HG02642 (cell line): ENCODE results near the gene PPP6R2.
"Not testable (repeated sequence)": the region's sequence is repeated elsewhere in the genome, so short reads cannot be mapped to it uniquely, and the experiment has no call there.

Experiments
- ATAC-seq: cut with Tn5 transposase; IDR thresholded peaks from one replicate; pipeline ENCODE4 v1.9.1; 2021; ENCODE audit warnings: mild to moderate bottlenecking; ENCODE audit not compliant: unreplicated experiment, poor library complexity

The PPP6R2 gene

GRCh38 chr22:50376085-50376651, 33.0 kb downstream of the PPP6R2 start:
- ATAC-seq: no peak

- ATAC-seq: not testable (repeated sequence)
Measured at GRCh38 chr22:50381021-50381555, 38.0 kb downstream of the PPP6R2 start.

- ATAC-seq: no peak
Measured at GRCh38 chr22:50396751-50397370, 53.7 kb downstream of the PPP6R2 start.

GRCh38 chr22:50397371-50398060, 54.4 kb downstream of the PPP6R2 start:
- not testable (repeated sequence) for ATAC-seq

- ATAC-seq: no peak
Measured at GRCh38 chr22:50398831-50399648, 55.9 kb downstream of the PPP6R2 start.

GRCh38 chr22:50399751-50400331, 56.7 kb downstream of the PPP6R2 start:
- ATAC-seq: no peak

GRCh38 chr22:50400406-50400805, 57.3 kb downstream of the PPP6R2 start:
- ATAC-seq: no peak

GRCh38 chr22:50400931-50401330, 57.8 kb downstream of the PPP6R2 start:
- no peak for ATAC-seq

- no peak for ATAC-seq
Measured at GRCh38 chr22:50401907-50402306, 58.8 kb downstream of the PPP6R2 start.

GRCh38 chr22:50403701-50404101, 60.6 kb downstream of the PPP6R2 start:
- no peak for ATAC-seq

- no peak for ATAC-seq
Measured at GRCh38 chr22:50406416-50407170, 63.5 kb downstream of the PPP6R2 start.

GRCh38 chr22:50408311-50408710, 65.2 kb downstream of the PPP6R2 start:
- ATAC-seq: no peak

- ATAC-seq: not testable (repeated sequence)
Measured at GRCh38 chr22:50408954-50409353, 65.8 kb downstream of the PPP6R2 start.

GRCh38 chr22:50414476-50415248, 71.5 kb downstream of the PPP6R2 start:
- no peak for ATAC-seq

- ATAC-seq: no peak
Measured at GRCh38 chr22:50415426-50415825, 72.3 kb downstream of the PPP6R2 start.

- ATAC-seq: no peak
Measured at GRCh38 chr22:50416996-50417395, 73.9 kb downstream of the PPP6R2 start.

- no peak for ATAC-seq
Measured at GRCh38 chr22:50417411-50418210, 74.5 kb downstream of the PPP6R2 start.

- no peak for ATAC-seq
Measured at GRCh38 chr22:50418624-50419023, 75.5 kb downstream of the PPP6R2 start.
